GM18498 (cell line): ENCODE measurements around the gene PSMB9.
"Not testable (repeated sequence)": the region's sequence is repeated elsewhere in the genome, so short reads cannot be mapped to it uniquely, and the experiment has no call there.

Experiments
- ATAC-seq: cut with Tn5 transposase; IDR thresholded peaks from one replicate; pipeline ENCODE4 v1.9.1; 2021; ENCODE audit warnings: mild to moderate bottlenecking, moderate library complexity; ENCODE audit not compliant: unreplicated experiment

PSMB9 gene

GRCh38 chr6:32853541-32854375, at the start of gene PSMB9, which contains the start of gene TAP1:
PSMB9 (plus strand) TSS chr6:32854192; CDS start chr6:32854230, 38 bp downstream.
TAP1 (minus strand) TSS chr6:32853704; CDS start chr6:32853636, 68 bp downstream.
- peak; percentile 81 for ATAC-seq

GRCh38 chr6:32805404-32805803, 48.6 kb upstream of the PSMB9 start:
- not testable (repeated sequence) for ATAC-seq

GRCh38 chr6:32807020-32807580, 46.9 kb upstream of the PSMB9 start:
- ATAC-seq: no peak

GRCh38 chr6:32809171-32809570, 44.8 kb upstream of the PSMB9 start:
- no peak for ATAC-seq

- ATAC-seq: no peak
These were observed 39.8 kb upstream of the PSMB9 start for GRCh38 chr6:32814145-32814544.

- no peak for ATAC-seq
These were observed 38.9 kb upstream of the PSMB9 start for GRCh38 chr6:32815115-32815514.

- ATAC-seq: no peak
These were observed 38.0 kb upstream of the PSMB9 start for GRCh38 chr6:32815996-32816395.

- ATAC-seq: peak; percentile 46
These were observed 37.2 kb upstream of the PSMB9 start, which contains the start of gene HLA-DOB for GRCh38 chr6:32816746-32817204. HLA-DOB (minus strand) TSS chr6:32817002; CDS start chr6:32816951, 51 bp downstream.

- ATAC-seq: no peak
These were observed 35.1 kb upstream of the PSMB9 start for GRCh38 chr6:32818867-32819266.

GRCh38 chr6:32819729-32820128, 34.3 kb upstream of the PSMB9 start:
- ATAC-seq: no peak

- ATAC-seq: no peak
These were observed 28.0 kb upstream of the PSMB9 start for GRCh38 chr6:32825966-32826365.

- ATAC-seq: no peak
These were observed 27.0 kb upstream of the PSMB9 start for GRCh38 chr6:32827025-32827424.

- no peak for ATAC-seq
These were observed 24.5 kb upstream of the PSMB9 start for GRCh38 chr6:32829495-32829894.

GRCh38 chr6:32830017-32830416, 24.0 kb upstream of the PSMB9 start:
- no peak for ATAC-seq

- ATAC-seq: no peak
These were observed 23.1 kb upstream of the PSMB9 start for GRCh38 chr6:32830936-32831335.

- no peak for ATAC-seq
These were observed 21.5 kb upstream of the PSMB9 start for GRCh38 chr6:32832535-32832934.

- no peak for ATAC-seq
These were observed 20.3 kb upstream of the PSMB9 start for GRCh38 chr6:32833664-32834063.

GRCh38 chr6:32835167-32835893, 18.7 kb upstream of the PSMB9 start:
- no peak for ATAC-seq

GRCh38 chr6:32836873-32837272, 17.1 kb upstream of the PSMB9 start:
- no peak for ATAC-seq

GRCh38 chr6:32837651-32838113, 16.3 kb upstream of the PSMB9 start:
- ATAC-seq: no peak
